ENCODE results near the gene ECI1. TPM values are rescaled to one million over a fixed set of nuclear protein-coding genes. Genes with fewer than 3 reads are reported as not detected.

Gene ECI1
- total RNA-seq, 2 donors from 2014 or later = 75.8 to 94.7 TPM

- H3K27ac Mint-ChIP-seq = no peak overlapping the region
- peaks cover 48% of the 10 kb centered on the region for H3K36me3 Mint-ChIP-seq (ENCODE audit: low read depth)
Measured at GRCh38 chr16:2246301-2246885, 5.0 kb downstream of the ECI1 start.

GRCh38 chr16:2244926-2245795 is 6.2 kb downstream of the ECI1 start:
- Mint-ChIP-seq H3K4me3 (no peak overlapping the region), H3K27me3 (ENCODE audit: insufficient read depth) (no peaks in the 10 kb centered on the region), H3K9me3 (peaks cover 2% of the 10 kb centered on the region), H3K4me1 (no peaks in the 10 kb centered on the region), H3K36me3 (ENCODE audit: low read depth) (peaks cover 48% of the 10 kb centered on the region), H3K27ac (no peak overlapping the region)
- no peak overlapping the region for H3K27ac ChIP-seq (ENCODE audit: low read depth, low read length)
- H3K9ac ChIP-seq (ENCODE audit: extremely low read depth, low read length, poor library complexity, severe bottlenecking) = no peak overlapping the region
- H3K27me3 ChIP-seq (ENCODE audit: control insufficient read depth, insufficient read depth, low read length, poor library complexity, severe bottlenecking) = no peaks in the 10 kb centered on the region
- H3K4me1 ChIP-seq (ENCODE audit: control insufficient read depth, insufficient read depth, low read length) = no peaks in the 10 kb centered on the region
- H3K4me3 ChIP-seq (ENCODE audit: low read length) = no peak overlapping the region
- H3K9me3 ChIP-seq (ENCODE audit: control insufficient read depth, low read length) = no peaks in the 10 kb centered on the region
- no peak for TF ChIP-seq CTCF (conservative IDR thresholded peaks at IDR 0.05)
- peaks cover 57% of the 10 kb centered on the region for H3K36me3 ChIP-seq (ENCODE audit: control insufficient read depth, insufficient read depth, low read length)
- DNase-seq = no peak
- WGBS, 2 experiments (ENCODE audit: insufficient coverage in 1 of 2, insufficient read length in 1 of 2) = 95% methylated on average over 29 to 30 of the region's 30 CpGs

More at GRCh38 chr16:2246301-2246885, 5.0 kb downstream of the ECI1 start:
- no peak for TF ChIP-seq CTCF (conservative IDR thresholded peaks at IDR 0.05)
- 93 to 97% methylated on average over 12 to 18 of the region's 18 CpGs for WGBS, 2 experiments (ENCODE audit: insufficient coverage in 1 of 2, insufficient read length in 1 of 2)
- no peaks in the 10 kb centered on the region for H3K4me1 ChIP-seq (ENCODE audit: control insufficient read depth, insufficient read depth, low read length)
- H3K27ac ChIP-seq (ENCODE audit: low read depth, low read length) = no peak overlapping the region
- Mint-ChIP-seq H3K9me3 (peaks cover 2% of the 10 kb centered on the region), H3K4me1 (no peaks in the 10 kb centered on the region), H3K27me3 (ENCODE audit: insufficient read depth) (no peaks in the 10 kb centered on the region), H3K4me3 (no peak overlapping the region)
- DNase-seq = no peak
- no peaks in the 10 kb centered on the region for H3K27me3 ChIP-seq (ENCODE audit: control insufficient read depth, insufficient read depth, low read length, poor library complexity, severe bottlenecking)
- H3K4me3 ChIP-seq (ENCODE audit: low read length) = no peak overlapping the region
- peaks cover 57% of the 10 kb centered on the region for H3K36me3 ChIP-seq (ENCODE audit: control insufficient read depth, insufficient read depth, low read length)
- H3K9ac ChIP-seq (ENCODE audit: extremely low read depth, low read length, poor library complexity, severe bottlenecking) = no peak overlapping the region
- H3K9me3 ChIP-seq (ENCODE audit: control insufficient read depth, low read length) = no peaks in the 10 kb centered on the region

GRCh38 chr16:2244301-2244700 is 7.1 kb downstream of the ECI1 start:
- TF ChIP-seq CTCF (conservative IDR thresholded peaks at IDR 0.05) = peak; percentile 57
- Histone ChIP-seq H3K27ac (ENCODE audit: low read depth, low read length) (no peak overlapping the region), H3K9ac (ENCODE audit: extremely low read depth, low read length, poor library complexity, severe bottlenecking) (no peak overlapping the region), H3K27me3 (ENCODE audit: control insufficient read depth, insufficient read depth, low read length, poor library complexity, severe bottlenecking) (no peaks in the 10 kb centered on the region), H3K4me1 (ENCODE audit: control insufficient read depth, insufficient read depth, low read length) (no peaks in the 10 kb centered on the region), H3K36me3 (ENCODE audit: control insufficient read depth, insufficient read depth, low read length) (peaks cover 56% of the 10 kb centered on the region), H3K9me3 (ENCODE audit: control insufficient read depth, low read length) (no peaks in the 10 kb centered on the region), H3K4me3 (ENCODE audit: low read length) (no peak overlapping the region)
- WGBS, 2 experiments (ENCODE audit: insufficient coverage in 1 of 2, insufficient read length in 1 of 2) = 94 to 97% methylated on average over 10 to 17 of the region's 17 CpGs
- Mint-ChIP-seq H3K36me3 (ENCODE audit: low read depth) (peaks cover 48% of the 10 kb centered on the region), H3K4me3 (no peak overlapping the region), H3K27ac (no peak overlapping the region), H3K9me3 (no peaks in the 10 kb centered on the region), H3K27me3 (ENCODE audit: insufficient read depth) (no peaks in the 10 kb centered on the region), H3K4me1 (no peaks in the 10 kb centered on the region)
- no peak for DNase-seq

All from endodermal cell (in vitro differentiated cells).